DND-41 (cell line): ENCODE data around the gene PRKCE.

Source experiments
- ATAC-seq: fragments of 200-7000 bp; cut with Tn5 transposase; 3 replicates; pipeline ENCODE4 v1.9.1; 2021; ENCODE audit warnings: low read depth; ENCODE audit not compliant: insufficient read depth
- DNase-seq: peaks from one replicate; pipeline ENCODE4 v3.0.0-alpha.2; 2020
- H2AFZ ChIP-seq: 2 replicates; pipeline ENCODE4 v1.6.0; 2012; ENCODE audit warnings: low read depth, low read length
- H3K27ac ChIP-seq: 2 replicates; pipeline ENCODE4 v1.5.1; 2012; ENCODE audit warnings: low read length, inconsistent platforms
- H3K27me3 ChIP-seq: fragments of 200-600 bp; sonication (generic); 2 replicates; pipeline ENCODE4 v1.6.0; 2012; ENCODE audit warnings: low read length, mild to moderate bottlenecking, inconsistent platforms; ENCODE audit not compliant: insufficient read depth, poor library complexity
- H3K36me3 ChIP-seq: 2 replicates; pipeline ENCODE4 v1.5.1; 2012; ENCODE audit warnings: low read length, inconsistent platforms; ENCODE audit not compliant: insufficient read depth
- H3K4me1 ChIP-seq: 2 replicates; pipeline ENCODE4 v1.5.1; 2012; ENCODE audit warnings: mild to moderate bottlenecking, low read length; ENCODE audit not compliant: insufficient read depth
- H3K4me2 ChIP-seq: 2 replicates; pipeline ENCODE4 v1.6.0; 2012; ENCODE audit warnings: mild to moderate bottlenecking, moderate library complexity, low read length, inconsistent platforms; ENCODE audit not compliant: insufficient read depth
- H3K4me3 ChIP-seq, 2 experiments: fragments of 200-600 bp in 1 of 2; shearing (Covaris generic) in 1 of 2; 2 replicates each; pipeline ENCODE4 v1.5.1; 2012 to 2016; ENCODE audit warnings: inconsistent platforms in 2 of 2, low read length in 2 of 2, mild to moderate bottlenecking in 2 of 2, low read depth in 1 of 2, moderate library complexity in 1 of 2
- H3K79me2 ChIP-seq: 2 replicates; pipeline ENCODE4 v1.6.0; 2012; ENCODE audit warnings: low read length, inconsistent platforms; ENCODE audit not compliant: insufficient read depth
- H3K9ac ChIP-seq: 2 replicates; pipeline ENCODE4 v1.6.0; 2012; ENCODE audit warnings: low read depth, mild to moderate bottlenecking, inconsistent platforms, low read length, moderate library complexity
- H3K9me3 ChIP-seq: 2 replicates; pipeline ENCODE4 v1.5.1; 2012; ENCODE audit warnings: low read length, moderate library complexity, mild to moderate bottlenecking, inconsistent platforms; ENCODE audit not compliant: insufficient read depth, severe bottlenecking
- H4K20me1 ChIP-seq: 2 replicates; pipeline ENCODE4 v1.6.0; 2012; ENCODE audit warnings: low read length; ENCODE audit not compliant: insufficient read depth
- EZH2 ChIP-seq: IDR thresholded peaks from 3 replicates; pipeline ENCODE4 v1.6.1; 2012; ENCODE audit warnings: borderline replicate concordance, low read depth, mild to moderate bottlenecking, moderate library complexity, low read length, inconsistent platforms; ENCODE audit not compliant: severe bottlenecking
- TF ChIP-seq, protein P1 (sequence below): IDR thresholded peaks from 2 replicates; pipeline ENCODE4 v1.5.1; 2012; ENCODE audit warnings: borderline replicate concordance, low read length, moderate library complexity, mild to moderate bottlenecking; ENCODE audit not compliant: poor library complexity, severe bottlenecking; ENCODE audit errors: extremely low read depth

The PRKCE gene

DNA sequence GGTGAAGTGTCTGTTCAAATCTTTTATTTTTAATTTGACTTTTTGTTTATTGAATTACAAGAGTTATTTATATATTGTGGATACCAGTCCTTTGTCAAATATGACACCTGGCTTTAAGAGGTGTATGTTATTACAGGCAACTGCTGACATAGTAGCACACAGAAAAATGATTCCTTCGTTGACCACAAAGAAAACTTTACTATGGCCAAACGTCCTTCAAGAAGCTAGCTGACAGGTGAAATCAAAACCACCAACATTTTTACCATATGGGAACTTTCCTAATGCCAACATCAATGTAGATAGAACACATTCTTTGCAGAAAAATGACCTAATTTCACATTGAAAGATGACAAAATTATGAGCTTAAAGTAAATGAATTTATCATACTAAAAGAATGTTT is 34.0 kb upstream of the PRKCE start:
- H3K79me2 ChIP-seq = no peaks in the 10 kb centered on the region
- no peaks in the 10 kb centered on the region for H3K27me3 ChIP-seq
- DNase-seq (no peak), ATAC-seq (no peak)
- TF ChIP-seq EZH2 = no peak
- TF ChIP-seq, protein P1, sequence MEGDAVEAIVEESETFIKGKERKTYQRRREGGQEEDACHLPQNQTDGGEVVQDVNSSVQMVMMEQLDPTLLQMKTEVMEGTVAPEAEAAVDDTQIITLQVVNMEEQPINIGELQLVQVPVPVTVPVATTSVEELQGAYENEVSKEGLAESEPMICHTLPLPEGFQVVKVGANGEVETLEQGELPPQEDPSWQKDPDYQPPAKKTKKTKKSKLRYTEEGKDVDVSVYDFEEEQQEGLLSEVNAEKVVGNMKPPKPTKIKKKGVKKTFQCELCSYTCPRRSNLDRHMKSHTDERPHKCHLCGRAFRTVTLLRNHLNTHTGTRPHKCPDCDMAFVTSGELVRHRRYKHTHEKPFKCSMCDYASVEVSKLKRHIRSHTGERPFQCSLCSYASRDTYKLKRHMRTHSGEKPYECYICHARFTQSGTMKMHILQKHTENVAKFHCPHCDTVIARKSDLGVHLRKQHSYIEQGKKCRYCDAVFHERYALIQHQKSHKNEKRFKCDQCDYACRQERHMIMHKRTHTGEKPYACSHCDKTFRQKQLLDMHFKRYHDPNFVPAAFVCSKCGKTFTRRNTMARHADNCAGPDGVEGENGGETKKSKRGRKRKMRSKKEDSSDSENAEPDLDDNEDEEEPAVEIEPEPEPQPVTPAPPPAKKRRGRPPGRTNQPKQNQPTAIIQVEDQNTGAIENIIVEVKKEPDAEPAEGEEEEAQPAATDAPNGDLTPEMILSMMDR = no peak
- H3K36me3 ChIP-seq = no peaks in the 10 kb centered on the region
- no peak overlapping the region for H3K4me2 ChIP-seq
- no peaks in the 10 kb centered on the region for H3K9me3 ChIP-seq
- no peaks in the 10 kb centered on the region for H4K20me1 ChIP-seq
- no peaks in the 10 kb centered on the region for H3K4me1 ChIP-seq
- no peak overlapping the region for H3K4me3 ChIP-seq
- H3K9ac ChIP-seq = no peak overlapping the region
- no peak overlapping the region for H2AFZ ChIP-seq
- no peak overlapping the region for H3K27ac ChIP-seq

DNA sequence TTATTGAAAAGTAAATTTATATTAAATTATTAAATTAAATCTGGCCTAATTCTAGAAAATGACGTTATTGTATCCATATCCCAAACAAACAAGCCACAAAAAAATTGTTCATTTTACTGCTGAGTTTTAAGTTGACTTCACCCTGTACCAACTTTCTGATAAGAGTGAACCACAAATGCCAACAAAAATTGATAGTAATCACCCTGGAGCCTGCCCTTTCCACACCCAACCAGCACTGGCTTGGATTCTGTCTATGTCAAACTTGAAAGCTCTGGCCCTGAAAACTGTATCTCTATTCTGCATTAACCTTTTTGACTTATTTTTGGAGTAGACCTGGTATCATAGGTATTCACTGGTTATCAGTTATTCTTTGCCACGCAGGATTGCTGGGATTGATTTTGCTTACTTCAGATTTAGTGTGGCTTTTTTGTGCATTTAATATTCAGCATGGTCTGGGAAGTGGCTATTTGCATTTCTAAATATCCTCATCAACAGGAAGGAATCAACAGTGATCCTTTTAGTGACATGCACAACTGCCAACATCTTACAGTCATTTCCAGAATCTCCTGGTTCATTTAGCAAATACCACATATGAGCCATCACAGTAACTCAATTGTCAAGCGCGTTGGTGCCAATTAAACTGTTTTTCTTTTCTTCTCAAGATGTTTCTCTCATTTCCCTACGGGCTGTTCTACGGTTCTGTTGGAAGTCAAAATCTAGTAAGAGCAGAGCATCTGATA is 29.0 kb upstream of the PRKCE start:
- ATAC-seq = no peak
- H3K27ac ChIP-seq = no peak overlapping the region
- H3K4me3 ChIP-seq = no peak overlapping the region
- H3K79me2 ChIP-seq = no peaks in the 10 kb centered on the region
- no peak overlapping the region for H3K9ac ChIP-seq
- no peak for DNase-seq
- H3K4me1 ChIP-seq = no peaks in the 10 kb centered on the region
- no peaks in the 10 kb centered on the region for H3K36me3 ChIP-seq
- TF ChIP-seq EZH2 = no peak
- TF ChIP-seq, protein P1 = no peak
- no peak overlapping the region for H2AFZ ChIP-seq
- no peaks in the 10 kb centered on the region for H3K27me3 ChIP-seq
- H4K20me1 ChIP-seq = no peaks in the 10 kb centered on the region
- no peak overlapping the region for H3K4me2 ChIP-seq
- H3K9me3 ChIP-seq = no peaks in the 10 kb centered on the region

DNA sequence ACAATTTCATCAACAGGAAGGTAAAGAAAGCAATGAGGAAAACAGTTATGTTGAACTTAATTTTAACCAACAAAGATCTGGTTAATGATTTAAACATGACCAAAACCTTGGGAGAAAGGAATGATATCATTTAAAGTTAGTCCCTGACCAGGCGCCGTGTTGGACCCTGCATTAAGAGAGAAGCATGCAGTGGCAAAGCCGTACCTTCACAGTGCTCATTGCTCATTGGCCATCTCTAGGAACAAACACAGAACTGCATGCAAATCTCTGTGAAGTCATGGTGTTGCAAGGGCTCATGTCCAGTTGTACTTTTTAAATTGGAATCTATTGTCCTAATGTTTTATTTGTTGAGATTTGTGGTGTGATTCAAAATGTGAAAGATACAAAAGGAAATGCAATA is 28.4 kb upstream of the PRKCE start:
- DNase-seq (no peak), ATAC-seq (no peak)
- no peak for TF ChIP-seq EZH2
- TF ChIP-seq, protein P1 = no peak
- Histone ChIP-seq H3K79me2 (no peaks in the 10 kb centered on the region), H2AFZ (no peak overlapping the region), H4K20me1 (no peaks in the 10 kb centered on the region), H3K27ac (no peak overlapping the region), H3K9ac (no peak overlapping the region), H3K4me3 (no peak overlapping the region), H3K27me3 (no peaks in the 10 kb centered on the region), H3K4me2 (no peak overlapping the region), H3K9me3 (no peaks in the 10 kb centered on the region), H3K4me1 (no peaks in the 10 kb centered on the region), H3K36me3 (no peaks in the 10 kb centered on the region)
